Measurements from ENCODE around the gene TMEM143.
A peak's percentile ranks its signal among the peaks of the same experiment; 100 is the strongest.
"Not testable (repeated sequence)": the region's sequence is repeated elsewhere in the genome, so short reads cannot be mapped to it uniquely, and the experiment has no call there.

The TMEM143 gene

DNA sequence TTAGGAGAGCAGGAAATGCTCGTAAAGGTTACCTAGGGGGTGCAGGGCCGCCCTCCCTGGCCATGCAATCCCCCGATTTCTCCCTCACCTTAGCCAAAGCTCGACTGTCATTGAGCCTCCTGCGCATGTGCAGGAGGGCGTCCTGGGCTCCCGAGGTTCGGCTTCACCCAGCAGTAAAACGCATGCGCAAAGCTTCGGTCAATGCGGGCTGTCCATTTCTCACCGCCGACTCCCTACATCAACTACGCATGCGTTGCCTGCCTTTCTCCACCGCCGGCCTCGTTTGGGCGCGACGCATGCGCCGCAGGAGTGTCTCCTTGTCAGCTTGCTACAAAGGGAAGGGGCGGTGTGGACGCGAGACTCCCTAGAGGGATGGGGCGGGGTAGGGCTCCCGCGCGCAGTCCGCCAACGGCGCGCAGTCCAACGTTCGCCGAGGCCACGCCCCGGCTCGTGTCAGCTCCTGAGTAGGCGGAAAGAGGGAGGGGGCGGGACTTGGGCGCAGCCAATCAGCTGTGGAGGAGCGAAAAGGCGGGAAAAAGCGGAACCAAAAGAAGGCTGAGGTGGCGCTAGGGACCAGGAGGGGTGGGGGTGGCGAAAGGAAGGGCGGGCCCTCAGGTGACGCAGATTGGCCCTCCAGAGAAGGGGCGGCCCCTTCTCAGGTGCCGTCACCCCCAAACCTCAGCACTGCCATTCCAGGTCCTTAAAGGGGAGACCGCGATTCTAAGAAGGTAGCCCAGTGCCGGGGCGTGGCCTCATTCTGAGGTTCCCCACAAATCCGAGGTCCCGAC is at the start of gene TMEM143, which contains the start of gene SYNGR4:
TMEM143 (minus strand) TSS at position 131 of the 788 bp plus-strand sequence; CDS start at position 111, 20 bp downstream.
SYNGR4 (plus strand) TSS at position 558 of the 788 bp plus-strand sequence. CDS start 1,476 bp downstream, outside the sequence.
- DNase-seq: peak; percentile 98

DNA sequence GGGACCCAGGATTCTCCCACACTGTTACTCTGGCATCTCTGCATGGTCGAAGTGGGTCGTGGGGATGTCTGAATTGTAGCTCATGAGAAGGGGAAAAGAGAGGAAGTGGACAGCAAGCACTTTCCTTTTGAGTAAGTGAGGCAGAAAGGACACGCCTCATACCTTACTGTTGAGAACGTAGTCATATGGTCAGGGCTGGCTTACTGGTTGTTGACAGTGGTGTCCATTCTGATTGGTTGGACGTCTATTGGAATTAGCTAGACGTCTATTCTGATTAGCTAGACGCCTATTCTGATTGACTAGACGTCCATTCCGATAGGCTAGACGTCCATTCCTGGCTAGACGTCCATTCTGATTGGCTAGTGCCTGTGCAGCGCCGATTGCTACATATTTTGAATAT is 42.1 kb upstream of the TMEM143 start:
- DNase-seq: no peak

DNA sequence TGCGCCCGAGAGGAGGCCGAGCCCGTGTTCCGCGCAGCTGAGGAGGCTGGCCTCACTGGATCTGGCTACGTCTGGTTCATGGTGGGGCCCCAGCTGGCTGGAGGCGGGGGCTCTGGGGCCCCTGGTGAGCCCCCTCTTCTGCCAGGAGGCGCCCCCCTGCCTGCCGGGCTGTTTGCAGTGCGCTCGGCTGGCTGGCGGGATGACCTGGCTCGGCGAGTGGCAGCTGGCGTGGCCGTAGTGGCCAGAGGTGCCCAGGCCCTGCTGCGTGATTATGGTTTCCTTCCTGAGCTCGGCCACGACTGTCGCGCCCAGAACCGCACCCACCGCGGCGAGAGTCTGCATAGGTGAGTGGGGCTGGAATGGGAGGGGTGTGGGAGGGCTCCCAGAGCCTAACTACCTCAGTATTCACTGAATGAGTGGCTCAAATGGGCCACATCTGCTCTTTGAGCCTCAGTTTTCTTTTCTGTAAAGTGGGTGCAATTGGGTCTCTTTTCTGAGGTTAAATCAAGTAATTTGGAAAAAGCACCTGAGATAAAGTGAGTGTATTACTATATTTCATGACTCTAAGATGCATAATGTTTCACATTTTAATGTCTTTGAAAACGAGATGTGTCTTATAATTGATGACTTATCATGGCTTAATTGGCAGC is 41.4 kb upstream of the TMEM143 start:
- DNase-seq: no peak

DNA sequence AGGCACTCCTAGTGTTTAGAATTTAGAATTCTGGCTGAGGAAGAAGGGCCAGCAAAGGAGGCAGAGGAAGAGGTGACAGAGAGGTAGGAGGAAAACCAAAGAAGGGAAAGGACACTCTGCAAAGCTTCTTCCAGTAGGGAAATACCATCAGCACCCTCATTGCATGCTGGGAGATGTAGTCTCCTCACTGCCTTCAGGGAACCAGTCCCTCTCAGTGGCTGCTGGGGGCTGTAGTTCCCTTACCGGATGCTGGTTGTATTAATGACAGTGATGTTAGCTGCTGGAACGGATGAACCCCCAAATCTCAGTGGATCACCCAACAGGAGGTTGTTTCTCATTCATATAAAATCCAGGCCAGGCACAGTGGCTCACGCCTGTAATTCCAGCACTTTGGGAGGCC is 39.9 kb upstream of the TMEM143 start:
- peak; percentile 56 for DNase-seq

DNA sequence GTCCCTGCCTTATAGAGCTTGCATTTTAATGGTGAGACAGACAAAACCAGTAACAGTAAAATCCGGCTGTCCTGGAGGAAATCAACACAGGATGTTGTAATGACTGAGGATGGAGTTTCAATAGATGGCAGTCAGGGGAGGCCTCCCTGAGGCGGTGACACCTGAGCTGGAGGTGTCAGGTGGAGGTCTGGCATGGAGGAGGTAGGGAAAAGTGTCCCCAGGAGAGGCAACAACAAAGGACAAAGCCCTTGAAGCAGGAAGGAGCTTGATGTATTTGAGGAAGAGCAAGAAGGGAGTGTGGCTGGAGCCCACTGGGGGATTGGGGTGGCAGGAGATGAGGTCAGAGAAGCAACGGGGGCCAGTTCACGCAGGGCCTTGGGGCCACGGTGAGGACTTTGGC is 37.5 kb upstream of the TMEM143 start:
- DNase-seq: no peak

- peak; percentile 78 for DNase-seq
Measured at GRCh38 chr19:48400018-48400742, 36.4 kb upstream of the TMEM143 start.

GRCh38 chr19:48398375-48399235 is 34.9 kb upstream of the TMEM143 start:
- peak; percentile 13 for DNase-seq

GRCh38 chr19:48398102-48398374 is 34.3 kb upstream of the TMEM143 start:
- no peak for DNase-seq

- no peak for DNase-seq
Measured at GRCh38 chr19:48397263-48398101, 33.7 kb upstream of the TMEM143 start.

GRCh38 chr19:48396824-48397176 is 33.1 kb upstream of the TMEM143 start:
- no peak for DNase-seq

DNA sequence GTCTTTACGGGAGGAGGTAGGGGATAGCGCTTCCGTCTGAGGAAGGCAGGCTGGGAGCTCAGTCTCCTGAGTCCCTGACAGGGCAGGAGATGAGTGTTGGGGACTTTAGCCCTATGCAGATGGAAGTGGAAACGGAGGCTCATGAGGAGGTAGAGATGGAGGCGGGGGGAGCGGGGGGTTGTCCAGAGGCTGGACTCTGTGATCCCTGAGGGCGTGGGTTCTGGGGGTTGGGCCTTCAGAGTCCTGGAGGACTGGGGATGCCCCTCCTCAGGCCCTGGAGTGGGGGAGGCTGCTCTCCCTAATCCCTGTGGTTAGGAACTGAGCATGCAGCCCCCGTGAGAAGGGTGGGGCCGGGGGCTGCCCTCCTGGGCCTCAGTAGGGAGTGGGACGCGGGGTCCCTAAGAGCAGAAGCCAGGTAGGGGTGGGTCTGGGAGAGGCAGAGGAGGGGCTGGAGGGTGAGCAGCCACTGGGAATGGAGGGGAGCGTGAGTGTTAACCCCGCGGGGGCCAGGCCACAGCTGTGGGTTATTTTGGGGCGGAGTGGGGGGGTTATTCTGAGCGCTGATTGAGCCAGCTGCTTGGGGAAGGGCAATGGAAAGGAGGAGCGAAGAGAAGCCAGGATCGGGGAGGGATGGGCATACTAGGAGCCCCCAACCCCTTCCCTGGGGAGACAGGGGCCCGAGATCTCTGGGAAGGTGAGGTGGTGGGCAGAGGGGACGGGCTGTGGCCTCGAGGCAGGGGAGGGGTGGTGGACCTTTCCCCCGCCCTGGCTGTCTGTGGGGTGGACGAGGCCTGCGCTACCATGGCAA is 32.5 kb upstream of the TMEM143 start:
- no peak for DNase-seq

DNA sequence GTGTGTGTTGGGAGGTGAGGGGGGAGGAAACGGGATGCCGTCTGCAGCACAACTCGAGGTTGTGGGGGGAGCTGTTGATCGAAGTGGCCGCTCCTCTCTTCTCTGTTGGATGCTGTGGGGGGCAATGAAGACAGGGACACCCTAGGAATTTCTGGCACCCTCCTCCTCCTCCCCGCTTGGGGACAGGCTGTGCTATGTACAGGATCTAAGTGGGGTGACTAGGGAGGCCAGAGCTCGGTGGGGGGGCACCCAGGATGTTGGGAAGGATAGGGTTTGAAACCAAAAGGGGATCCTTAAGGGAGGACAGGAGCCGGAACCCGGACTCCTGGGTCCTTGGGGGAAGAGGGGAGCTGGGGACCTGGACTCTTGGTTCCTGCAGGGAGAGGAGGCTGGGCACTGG is 31.8 kb upstream of the TMEM143 start:
- no peak for DNase-seq

DNA sequence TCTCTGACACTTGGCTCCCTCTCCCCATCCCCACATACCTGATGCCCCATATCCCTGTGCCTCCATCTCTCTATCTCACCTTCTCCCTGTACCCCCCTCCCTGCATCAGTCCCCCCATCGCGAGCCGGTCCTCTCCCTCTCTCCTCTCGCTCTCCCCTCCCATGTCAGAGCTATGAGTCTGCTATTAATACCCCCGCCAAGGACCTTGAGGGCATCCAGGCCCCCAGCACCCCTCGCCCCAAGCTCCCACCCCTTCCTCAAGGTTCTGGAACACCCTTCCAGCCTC is 31.4 kb upstream of the TMEM143 start:
- no peak for DNase-seq

DNA sequence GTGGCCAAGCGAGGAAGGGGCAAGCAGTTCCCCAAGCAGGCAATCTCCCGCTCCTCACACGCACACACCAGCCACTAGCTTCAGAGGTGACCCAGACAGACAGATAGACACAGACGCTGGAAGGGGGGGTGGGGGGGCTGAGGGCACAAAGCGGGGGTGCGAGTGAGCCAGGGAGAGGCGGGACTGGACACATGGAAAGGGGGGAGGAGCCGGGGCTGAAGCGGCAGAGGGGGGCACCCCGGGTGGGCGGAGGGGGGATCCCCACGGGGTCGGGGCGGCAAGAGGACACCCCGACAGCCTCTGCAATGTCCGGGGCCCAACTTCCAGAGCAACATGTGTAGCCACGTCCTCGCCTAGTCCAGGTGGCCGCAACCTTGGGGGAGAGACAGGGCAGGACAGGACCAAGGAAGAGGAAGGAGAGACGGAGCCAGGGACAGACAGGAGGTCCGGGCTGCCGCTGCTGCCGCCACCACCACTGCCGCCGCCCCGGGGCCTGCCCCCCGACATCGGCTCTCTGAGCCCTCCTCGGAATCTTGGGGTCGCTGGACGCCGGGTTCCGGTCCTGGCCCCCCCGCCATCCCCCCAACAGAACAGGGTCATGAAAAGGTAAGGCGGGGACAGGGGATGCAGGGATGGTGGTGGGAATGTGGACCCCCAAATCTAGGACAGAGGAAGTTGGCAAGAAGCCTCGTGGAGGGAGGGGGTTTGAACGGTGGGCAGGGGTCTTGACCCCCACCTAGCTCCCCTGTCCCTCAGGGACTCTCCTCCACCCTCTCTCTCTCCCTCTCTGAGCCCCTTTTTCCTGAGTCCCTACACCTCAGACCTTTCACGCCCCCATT is 30.8 kb upstream of the TMEM143 start:
- DNase-seq: no peak

DNA sequence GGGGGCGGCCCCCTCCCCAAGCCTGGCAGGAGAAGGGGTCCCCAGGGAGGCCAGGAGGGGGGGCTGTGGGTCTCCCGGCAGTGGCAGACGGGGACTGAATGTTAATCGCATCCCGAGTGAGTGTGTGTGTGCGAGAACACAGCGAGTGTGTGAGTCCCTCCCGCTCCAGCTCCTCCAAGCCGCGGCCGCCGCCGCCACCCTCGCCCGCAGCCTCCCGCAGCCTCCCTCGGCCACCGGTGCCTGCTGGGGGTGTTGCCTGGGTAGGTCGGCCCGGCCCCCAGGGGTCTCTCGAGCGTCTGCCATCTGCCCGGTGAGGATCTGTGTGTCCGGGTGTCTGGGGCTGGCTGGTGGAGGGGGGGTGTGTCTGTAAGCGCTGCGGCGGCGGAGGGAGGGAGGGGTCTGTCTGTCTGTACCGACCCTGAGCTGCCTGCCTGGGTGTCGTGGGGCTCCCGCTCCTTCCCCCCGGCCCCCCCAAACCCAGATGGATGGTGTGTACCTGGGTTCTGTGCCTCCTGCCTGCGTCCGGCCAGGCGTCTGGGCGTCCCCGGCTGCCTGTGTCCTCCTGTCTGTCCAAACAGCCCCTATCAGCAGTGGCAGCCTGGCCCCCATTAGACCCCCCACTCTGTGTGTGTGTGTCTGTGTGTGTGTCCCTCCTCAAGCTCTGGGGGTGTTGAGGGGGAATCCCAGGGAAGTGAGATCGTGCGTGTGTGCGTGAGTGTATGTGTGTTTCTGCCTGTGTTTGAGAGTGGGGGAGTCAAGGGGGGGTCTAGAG is 30.0 kb upstream of the TMEM143 start, which contains the start of gene GRIN2D:
GRIN2D (plus strand) TSS at position 110 of the 772 bp plus-strand sequence. CDS start 4,725 bp downstream, outside the sequence.
- DNase-seq: no peak

GRCh38 chr19:48392860-48393558 is 29.3 kb upstream of the TMEM143 start:
- no peak for DNase-seq

- DNase-seq: not testable (repeated sequence)
Measured at GRCh38 chr19:48392006-48392344, 28.2 kb upstream of the TMEM143 start.

DNA sequence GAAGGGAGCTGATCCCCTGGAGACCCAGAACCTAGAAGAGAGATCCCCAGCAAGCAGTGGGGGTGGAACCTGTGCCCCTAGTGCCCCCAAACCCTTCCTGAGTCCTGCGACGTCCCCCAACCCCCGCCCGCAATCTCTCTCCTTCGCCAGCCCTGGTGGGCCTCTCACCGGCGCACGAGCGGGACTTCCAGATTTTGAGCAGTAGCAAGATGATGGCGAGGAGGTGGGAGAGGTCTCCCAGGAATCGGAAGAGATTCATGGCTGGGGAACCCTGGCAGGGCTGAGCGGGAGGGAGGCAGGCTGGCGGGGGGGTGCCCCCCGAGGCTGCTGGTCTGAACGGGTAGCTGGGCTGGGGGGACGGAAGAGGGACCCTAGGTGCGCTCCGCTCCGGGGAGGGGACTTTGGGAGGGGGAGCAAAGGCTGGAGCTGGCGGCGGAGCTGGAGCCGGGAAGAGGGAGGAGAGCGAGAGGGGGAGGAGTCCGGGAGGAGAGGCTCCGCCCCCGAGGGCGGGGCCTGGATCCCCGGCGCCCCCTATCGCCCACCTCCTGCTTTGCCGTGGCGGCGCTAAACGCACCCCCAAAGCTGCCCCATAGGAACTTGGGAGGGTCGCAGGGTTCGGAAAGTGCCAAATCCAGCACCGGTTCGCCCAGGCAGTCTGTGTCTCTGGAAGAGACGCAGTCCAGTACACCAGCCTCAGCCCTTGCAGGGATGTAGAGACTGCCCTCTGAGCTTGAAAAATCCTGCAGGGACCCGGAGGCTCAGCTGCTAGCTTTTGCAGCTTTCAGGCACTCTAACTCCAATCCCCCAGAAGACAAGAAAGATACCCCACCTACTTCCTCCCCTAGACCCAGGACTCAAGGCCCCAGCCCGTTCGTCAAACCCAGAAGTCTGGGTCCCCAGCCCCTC is 27.6 kb upstream of the TMEM143 start, which contains the start of gene KDELR1:
KDELR1 (minus strand) TSS at position 452 of the 906 bp plus-strand sequence; CDS start at position 259, 193 bp downstream.
- peak; percentile 44 for DNase-seq

All from NCI-H510A treated with DMSO at 0.1 percent for 48 hours (cell line).